Hematopoietic multipotent progenitor cell treated with erythropoietin and hydrocortisone succinate and interleukin-3 and kit ligand, for 4 days (in vitro differentiated cells): ENCODE data around the gene RIN3.
"Not testable (repeated sequence)": the region's sequence is repeated elsewhere in the genome, so short reads cannot be mapped to it uniquely, and the experiment has no call there.

Source experiments
- DNase-seq: peaks from one replicate; pipeline ENCODE4 v3.0.0-alpha.2; 2015

Gene RIN3

GRCh38 chr14:92633274-92633616, 119.7 kb downstream of the RIN3 start:
- DNase-seq: peak; percentile 48

- no peak for DNase-seq
Measured at GRCh38 chr14:92633724-92634123, 120.1 kb downstream of the RIN3 start.

- DNase-seq: no peak
Measured at GRCh38 chr14:92635031-92635430, 121.5 kb downstream of the RIN3 start.

GRCh38 chr14:92635896-92636295, 122.3 kb downstream of the RIN3 start:
- no peak for DNase-seq

GRCh38 chr14:92637228-92637627, 123.6 kb downstream of the RIN3 start:
- no peak for DNase-seq

- no peak for DNase-seq
Measured at GRCh38 chr14:92637864-92638263, 124.3 kb downstream of the RIN3 start.

- DNase-seq: no peak
Measured at GRCh38 chr14:92638266-92638665, 124.7 kb downstream of the RIN3 start.

GRCh38 chr14:92638904-92639303, 125.3 kb downstream of the RIN3 start:
- DNase-seq: no peak

GRCh38 chr14:92639472-92640117, 126.0 kb downstream of the RIN3 start:
- DNase-seq: not testable (repeated sequence)

GRCh38 chr14:92641306-92641705, 127.7 kb downstream of the RIN3 start:
- no peak for DNase-seq

GRCh38 chr14:92644171-92644969, 130.8 kb downstream of the RIN3 start:
- DNase-seq: no peak

GRCh38 chr14:92644970-92645515, 131.5 kb downstream of the RIN3 start:
- DNase-seq: no peak

- no peak for DNase-seq
Measured at GRCh38 chr14:92645841-92646478, 132.4 kb downstream of the RIN3 start.

- no peak for DNase-seq
Measured at GRCh38 chr14:92646952-92647796, 133.6 kb downstream of the RIN3 start.

GRCh38 chr14:92647797-92648279, 134.3 kb downstream of the RIN3 start:
- peak; percentile 66 for DNase-seq

- DNase-seq: no peak
Measured at GRCh38 chr14:92649066-92649465, 135.5 kb downstream of the RIN3 start.

- peak; percentile 87 for DNase-seq
Measured at GRCh38 chr14:92649934-92650545, 136.5 kb downstream of the RIN3 start.

- DNase-seq: no peak
Measured at GRCh38 chr14:92650581-92651105, 137.1 kb downstream of the RIN3 start.

GRCh38 chr14:92651106-92651757, 137.7 kb downstream of the RIN3 start:
- peak; percentile 95 for DNase-seq

GRCh38 chr14:92651758-92652406, 138.3 kb downstream of the RIN3 start:
- peak; percentile 87 for DNase-seq
